GM10266 (cell line): ENCODE data around the gene STAC3.
A peak's percentile ranks its signal among the peaks of the same experiment; 100 is the strongest.

Source experiments
- DNase-seq: peaks from one replicate; pipeline ENCODE4 v3.0.0; 2012; ENCODE audit errors: extremely low spot score
- TF ChIP-seq, protein P1 (sequence below): IDR thresholded peaks from 2 replicates; pipeline ENCODE4 v1.5.1; 2012; ENCODE audit warnings: mild to moderate bottlenecking, low read depth; ENCODE audit not compliant: control insufficient read depth, insufficient read depth; ENCODE audit errors: missing control alignments

Gene STAC3

GRCh38 chr12:57248934-57249742, 1.8 kb downstream of the STAC3 start:
- TF ChIP-seq, protein P1, sequence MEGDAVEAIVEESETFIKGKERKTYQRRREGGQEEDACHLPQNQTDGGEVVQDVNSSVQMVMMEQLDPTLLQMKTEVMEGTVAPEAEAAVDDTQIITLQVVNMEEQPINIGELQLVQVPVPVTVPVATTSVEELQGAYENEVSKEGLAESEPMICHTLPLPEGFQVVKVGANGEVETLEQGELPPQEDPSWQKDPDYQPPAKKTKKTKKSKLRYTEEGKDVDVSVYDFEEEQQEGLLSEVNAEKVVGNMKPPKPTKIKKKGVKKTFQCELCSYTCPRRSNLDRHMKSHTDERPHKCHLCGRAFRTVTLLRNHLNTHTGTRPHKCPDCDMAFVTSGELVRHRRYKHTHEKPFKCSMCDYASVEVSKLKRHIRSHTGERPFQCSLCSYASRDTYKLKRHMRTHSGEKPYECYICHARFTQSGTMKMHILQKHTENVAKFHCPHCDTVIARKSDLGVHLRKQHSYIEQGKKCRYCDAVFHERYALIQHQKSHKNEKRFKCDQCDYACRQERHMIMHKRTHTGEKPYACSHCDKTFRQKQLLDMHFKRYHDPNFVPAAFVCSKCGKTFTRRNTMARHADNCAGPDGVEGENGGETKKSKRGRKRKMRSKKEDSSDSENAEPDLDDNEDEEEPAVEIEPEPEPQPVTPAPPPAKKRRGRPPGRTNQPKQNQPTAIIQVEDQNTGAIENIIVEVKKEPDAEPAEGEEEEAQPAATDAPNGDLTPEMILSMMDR: no peak
- DNase-seq: peak; percentile 12

GRCh38 chr12:57247041-57247440, 3.9 kb downstream of the STAC3 start:
- no peak for DNase-seq
- TF ChIP-seq, protein P1: no peak

DNA sequence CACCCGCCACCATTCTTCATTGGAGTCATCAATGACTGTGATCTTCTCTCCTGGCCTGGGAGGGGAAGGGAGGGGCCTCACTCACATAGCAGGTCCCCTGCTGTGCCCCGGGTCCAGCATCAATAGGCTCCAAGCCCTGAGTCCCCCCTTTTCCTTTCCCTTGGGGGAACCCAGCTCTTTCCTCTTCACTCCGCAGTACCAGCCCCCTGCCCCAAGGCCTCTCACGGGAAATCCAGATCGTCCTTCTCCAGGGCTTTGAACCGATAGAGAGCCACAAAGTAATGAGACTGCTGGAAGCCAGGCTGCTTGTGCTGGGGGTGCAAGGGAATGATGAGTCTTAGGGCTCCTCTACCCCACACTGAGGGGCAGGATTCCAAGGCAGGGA, 6.7 kb downstream of the STAC3 start:
- no peak for DNase-seq
- TF ChIP-seq, protein P1: no peak

DNA sequence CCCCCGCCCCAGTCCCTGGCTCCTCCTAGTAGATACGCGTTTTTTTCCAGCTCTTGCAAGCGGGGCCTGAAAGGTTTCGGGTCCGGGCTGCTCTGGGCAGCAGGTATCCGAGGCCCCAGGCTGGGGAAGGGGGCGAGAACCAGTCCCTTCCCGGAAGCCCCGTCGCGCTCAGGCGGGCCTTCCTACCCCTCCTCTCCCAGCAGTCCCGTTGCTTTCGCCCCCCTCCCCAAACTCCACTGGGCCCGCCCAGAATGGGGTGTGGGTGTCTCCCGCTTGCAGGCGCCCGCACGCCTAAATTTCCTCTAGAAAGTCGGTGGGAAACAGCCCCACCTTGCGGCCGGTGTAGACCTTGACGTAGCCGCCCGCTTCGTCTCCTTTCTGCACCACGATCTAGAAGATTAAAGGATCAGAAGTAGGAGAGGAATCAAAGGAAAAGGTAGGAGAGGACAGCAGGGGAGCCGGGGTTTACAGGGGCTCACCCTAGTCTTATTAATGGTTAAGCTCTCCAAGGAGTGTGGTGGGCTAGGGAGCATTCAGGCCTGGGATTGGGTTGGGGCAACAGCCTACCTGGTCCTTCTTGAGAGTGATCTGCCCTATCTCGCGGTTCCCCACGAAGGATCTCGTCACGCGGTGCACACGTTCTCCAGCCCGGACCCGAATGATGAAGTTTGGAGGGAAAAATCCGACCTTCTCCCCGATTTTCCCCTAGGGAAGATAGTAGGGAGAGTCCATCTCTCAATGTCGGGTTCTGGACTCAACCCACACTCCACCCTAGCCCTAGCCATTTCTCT, 7.3 kb downstream of the STAC3 start:
- TF ChIP-seq, protein P1: peak; percentile 89
- peak; percentile 78 for DNase-seq

- TF ChIP-seq, protein P1: peak; percentile 74
- DNase-seq: peak; percentile 64
Observed at GRCh38 chr12:57242691-57243454, 8.1 kb downstream of the STAC3 start.

GRCh38 chr12:57242329-57242690, 8.7 kb downstream of the STAC3 start:
- TF ChIP-seq, protein P1: no peak
- no peak for DNase-seq
